Measurements from ENCODE around the gene TDRKH. TPM values are rescaled to one million over a fixed set of nuclear protein-coding genes. Genes with fewer than 3 reads are reported as not detected.

The TDRKH gene
- polyA plus RNA-seq, 3 donors: 1.8 to 3.6 (median 2.9) TPM

- H3K27ac ChIP-seq (ENCODE audit: low read depth, low read length): no peak overlapping the region
- WGBS, 3 donors: 60 to 71% (median 61%) methylated on average over 21 of the region's 21 CpGs
Measured at GRCh38 chr1:151825751-151826660, 35.7 kb upstream of the TDRKH start.

GRCh38 chr1:151825204-151825603 lies 34.9 kb upstream of the TDRKH start:
- WGBS, 3 donors: 74 to 77% (median 74%) methylated on average over 9 of the region's 9 CpGs

GRCh38 chr1:151823175-151823574 lies 32.9 kb upstream of the TDRKH start:
- WGBS, 3 donors: 79 to 92% (median 87%) methylated on average over 8 of the region's 8 CpGs
- H3K27ac ChIP-seq (ENCODE audit: low read depth, low read length): no peak overlapping the region

More at GRCh38 chr1:151825204-151825603, 34.9 kb upstream of the TDRKH start:
- no peak overlapping the region for H3K27ac ChIP-seq (ENCODE audit: low read depth, low read length)

GRCh38 chr1:151822404-151822803 lies 32.1 kb upstream of the TDRKH start:
- H3K27ac ChIP-seq (ENCODE audit: low read depth, low read length): no peak overlapping the region
- 46 to 72% (median 61%) methylated on average over 7 of the region's 7 CpGs for WGBS, 3 donors

- H3K27ac ChIP-seq (ENCODE audit: low read depth, low read length): no peak overlapping the region
- WGBS, 3 donors: 0 to 10% (median 3%) methylated on average over 2 of the region's 2 CpGs
Measured at GRCh38 chr1:151820940-151821339, 30.6 kb upstream of the TDRKH start.

GRCh38 chr1:151819976-151820623 lies 29.8 kb upstream of the TDRKH start:
- WGBS, 3 donors: 68 to 70% (median 70%) methylated on average over 7 of the region's 7 CpGs
- H3K27ac ChIP-seq (ENCODE audit: low read depth, low read length): no peak overlapping the region

GRCh38 chr1:151819227-151819835 lies 29.0 kb upstream of the TDRKH start:
- WGBS, 3 donors: 78 to 90% (median 90%) methylated on average over 12 of the region's 12 CpGs
- H3K27ac ChIP-seq (ENCODE audit: low read depth, low read length): no peak overlapping the region

- WGBS, 3 donors: 40 to 65% (median 61%) methylated on average over 7 of the region's 7 CpGs
Measured at GRCh38 chr1:151817353-151817730, 27.0 kb upstream of the TDRKH start.

GRCh38 chr1:151816548-151817352 lies 26.4 kb upstream of the TDRKH start:
- WGBS, 3 donors: 75 to 80% (median 76%) methylated on average over 24 to 26 of the region's 26 CpGs
- no peak overlapping the region for H3K27ac ChIP-seq (ENCODE audit: low read depth, low read length)

More at GRCh38 chr1:151817353-151817730, 27.0 kb upstream of the TDRKH start:
- H3K27ac ChIP-seq (ENCODE audit: low read depth, low read length): no peak overlapping the region

- H3K27ac ChIP-seq (ENCODE audit: low read depth, low read length): no peak overlapping the region
- WGBS, 3 donors: 44 to 76% (median 47%) methylated on average over 12 of the region's 12 CpGs
Measured at GRCh38 chr1:151815716-151816327, 25.5 kb upstream of the TDRKH start.

- H3K27ac ChIP-seq (ENCODE audit: low read depth, low read length): no peak overlapping the region
- 76 to 92% (median 88%) methylated on average over 8 of the region's 8 CpGs for WGBS, 3 donors
Measured at GRCh38 chr1:151814971-151815545, 24.8 kb upstream of the TDRKH start.

- 66 to 93% (median 79%) methylated on average over 11 to 15 of the region's 15 CpGs for WGBS, 3 donors
- no peak overlapping the region for H3K27ac ChIP-seq (ENCODE audit: low read depth, low read length)
Measured at GRCh38 chr1:151814426-151814825, 24.1 kb upstream of the TDRKH start.

- WGBS, 3 donors: 84 to 87% (median 85%) methylated on average over 12 of the region's 12 CpGs
- no peak overlapping the region for H3K27ac ChIP-seq (ENCODE audit: low read depth, low read length)
Measured at GRCh38 chr1:151813271-151813977, 23.1 kb upstream of the TDRKH start.

GRCh38 chr1:151811181-151811580 lies 20.9 kb upstream of the TDRKH start:
- 78 to 86% (median 82%) methylated on average over 9 of the region's 9 CpGs for WGBS, 3 donors
- no peak overlapping the region for H3K27ac ChIP-seq (ENCODE audit: low read depth, low read length)

- WGBS, 3 donors: 98 to 100% (median 98%) methylated on average over 1 of the region's 1 CpG
- H3K27ac ChIP-seq (ENCODE audit: low read depth, low read length): no peak overlapping the region
Measured at GRCh38 chr1:151809985-151810556, 19.8 kb upstream of the TDRKH start.

- 43 to 73% (median 68%) methylated on average over 8 of the region's 8 CpGs for WGBS, 3 donors
Measured at GRCh38 chr1:151809290-151809984, 19.1 kb upstream of the TDRKH start.

More at GRCh38 chr1:151809290-151809984, 19.1 kb upstream of the TDRKH start:
- no peak overlapping the region for H3K27ac ChIP-seq (ENCODE audit: low read depth, low read length)
